ENCODE results near the gene LAMA3. TPM values are rescaled to one million over a fixed set of nuclear protein-coding genes. Genes with fewer than 3 reads are reported as not detected.

The LAMA3 gene
- total RNA-seq, 1 experiment from 2014 or later = 8.1 TPM

- intact Hi-C loops (cut with micrococcal nuclease; ENCODE audit: unreplicated experiment) (no loop called here), in situ Hi-C loops (cut with HindIII; ENCODE audit: low pct_unique_long_range_greater_than_20kb, low sequenced_read_pairs) (no loop called here)
- Histone ChIP-seq H3K4me1 (ENCODE audit: control insufficient read depth, insufficient read depth, low read length) (peaks cover 16% of the 10 kb centered on the region), H3K9me3 (ENCODE audit: control insufficient read depth, insufficient read depth, low read depth, low read length) (0 out of 2 replicates have a peak, but pooled peaks cover 3% of the 10 kb centered on the region), H3K36me3 (ENCODE audit: control insufficient read depth, insufficient read depth, low read length) (no peaks in the 10 kb centered on the region), H3K4me3 (ENCODE audit: low read depth in 2 of 2, low read length in 2 of 2) (no peak overlapping the region), H3K27ac (ENCODE audit: low read length) (no peak overlapping the region), H3K27me3 (ENCODE audit: control insufficient read depth, insufficient read depth, low read length) (no peaks in the 10 kb centered on the region)
- POLR2A ChIA-PET = no interaction called here
- no TSS peak for BruUV-seq (replicated peaks)
- DNase-seq (ENCODE audit: low read depth, low spot score) (no peak), ATAC-seq (0 out of 2 replicates have a peak, but pooled peaks have one; percentile 13)
- CTCF ChIA-PET = no interaction called here
- TF ChIP-seq CTCF (IDR thresholded peaks at IDR 0.05) (no peak), TCF7L2 (IDR thresholded peaks at IDR 0.05; ENCODE audit: low read depth, low read length) (no peak), POLR2AphosphoS5 (IDR thresholded peaks at IDR 0.05; ENCODE audit: low read depth, low read length) (no peak), REST (IDR thresholded peaks at IDR 0.05; ENCODE audit: insufficient read depth in 1 of 2, low read depth in 2 of 2, low read length in 1 of 2) (no peak), SIN3A (IDR thresholded peaks at IDR 0.05; ENCODE audit: borderline replicate concordance, insufficient read depth, low read depth, low read length) (no peak)
These were observed 29.0 kb downstream of the LAMA3 start for GRCh38 chr18:23718243-23718720.

GRCh38 chr18:23718731-23719130 lies 29.5 kb downstream of the LAMA3 start:
- Histone ChIP-seq H3K4me3 (ENCODE audit: low read depth in 2 of 2, low read length in 2 of 2) (no peak overlapping the region), H3K27me3 (ENCODE audit: control insufficient read depth, insufficient read depth, low read length) (no peaks in the 10 kb centered on the region), H3K4me1 (ENCODE audit: control insufficient read depth, insufficient read depth, low read length) (peaks cover 16% of the 10 kb centered on the region), H3K27ac (ENCODE audit: low read length) (no peak overlapping the region), H3K36me3 (ENCODE audit: control insufficient read depth, insufficient read depth, low read length) (no peaks in the 10 kb centered on the region), H3K9me3 (ENCODE audit: control insufficient read depth, insufficient read depth, low read depth, low read length) (0 out of 2 replicates have a peak, but pooled peaks cover 3% of the 10 kb centered on the region)
- ChIA-PET CTCF (no interaction called here), POLR2A (no interaction called here)
- ATAC-seq (no peak), DNase-seq (ENCODE audit: low read depth, low spot score) (no peak)
- in situ Hi-C loops (cut with HindIII; ENCODE audit: low pct_unique_long_range_greater_than_20kb, low sequenced_read_pairs) = no loop called here
- no TSS peak for BruUV-seq (replicated peaks)
- intact Hi-C loops (cut with micrococcal nuclease; ENCODE audit: unreplicated experiment) = no loop called here
- no peak for TF ChIP-seq TCF7L2 (IDR thresholded peaks at IDR 0.05; ENCODE audit: low read depth, low read length)
- TF ChIP-seq SIN3A (IDR thresholded peaks at IDR 0.05; ENCODE audit: borderline replicate concordance, insufficient read depth, low read depth, low read length) = no peak
- no peak for TF ChIP-seq CTCF (IDR thresholded peaks at IDR 0.05)
- TF ChIP-seq REST (IDR thresholded peaks at IDR 0.05; ENCODE audit: insufficient read depth in 1 of 2, low read depth in 2 of 2, low read length in 1 of 2) = no peak
- TF ChIP-seq POLR2AphosphoS5 (IDR thresholded peaks at IDR 0.05; ENCODE audit: low read depth, low read length) = no peak

All from Panc1 (cell line).